Adrenal gland (tissue), 12 donors: ENCODE data around the gene ITPR1. TPM values are rescaled to one million over a fixed set of nuclear protein-coding genes. Genes with fewer than 3 reads are reported as not detected.

ENCODE experiments used
- DNase-seq, 7 donors: peaks; one replicate each; pipeline ENCODE4 v3.0.0-alpha.2; 2019 to 2020
- H3K27ac ChIP-seq, 5 donors: fragments of 200-600 bp; sonication (generic) in 4 of 5; 1 replicate in 3 of 5; 2 replicates in 2 of 5; pipeline versions ENCODE4 v1.5.1 to v1.8.0; 2016 to 2020; ENCODE audit warnings: mild to moderate bottlenecking in 1 of 5
- H3K27me3 ChIP-seq: fragments of 200-600 bp; 2 replicates; pipeline ENCODE4 v1.8.0; 2021
- H3K36me3 ChIP-seq, 2 donors: fragments of 200-600 bp; replicated peaks in 1 of 2; 1 replicate in 1 of 2; 2 replicates in 1 of 2; pipeline versions ENCODE4 v1.5.1 to v1.8.0; 2018 to 2022
- H3K4me1 ChIP-seq, 2 donors: fragments of 200-600 bp; replicated peaks in 1 of 2; 1 replicate in 1 of 2; 2 replicates in 1 of 2; pipeline versions ENCODE4 v1.5.1 to v1.8.0; 2018 to 2021
- H3K4me3 ChIP-seq, 4 donors: fragments of 200-600 bp; sonication (generic) in 3 of 4; one replicate each; pipeline ENCODE4 v1.5.1; 2016 to 2018
- H3K9me3 ChIP-seq, 3 donors: fragments of 200-600 bp; sonication (generic) in 1 of 3; replicated peaks in 1 of 3; 1 replicate in 2 of 3; 2 replicates in 1 of 3; pipeline versions ENCODE4 v1.5.1 to v1.8.0; 2016 to 2021
- POLR2A ChIP-seq, 2 donors: fragments of 450-650 bp; IDR thresholded peaks; one replicate each; pipeline ENCODE4 v1.6.1; 2017; ENCODE audit warnings: antibody characterized with exemption in 2 of 2, mild to moderate bottlenecking in 2 of 2, moderate library complexity in 1 of 2
- WGBS, 4 donors: extraction: QIAGEN DNeasy Blood & Tissue Kit in 2 of 4; methylation state at CpG; one replicate each; pipeline versions ENCODE4 v1.1.5 to v1.1.7; 2013 to 2017; 5-methylcytosine and 5-hydroxymethylcytosine counted together
- intact Hi-C, 2 donors: fragments of 100-400 bp; cut with DNase I; formaldehyde crosslinking; loops; one replicate each; pipeline versions ENCODE4 v1.14.1 to v1.15.0; 2022 to 2023
- polyA plus RNA-seq, 3 donors: library from polyadenylated mRNA; stranded (reverse); fragments of 200-250 nt in 2 of 3; fragments of 350-450 nt in 1 of 3; fragmentation: Illumina TruSeq in 1 of 3; extraction: RNeasy Lipid Tissue Mini Kit (QIAGEN cat#74804) in 1 of 3; gene quantifications; one replicate each; pipeline ENCODE4 v1.2.3, GENCODE V29; 2013 to 2014
- total RNA-seq, 9 donors: library from RNA; depleted of rRNA in 4 of 9; stranded (reverse); fragments of >200 nt in 4 of 9; fragments of 120-200 nt in 1 of 9; fragmentation: NEBNext Ultra II Directional in 1 of 9; extraction: Animal tissue kit (Norgen Biotek cat#: 25700) in 1 of 9; gene quantifications; one replicate each; pipeline versions ENCODE4 v1.1.0 to v1.2.4, GENCODE V29; 2013 to 2023
- TF ChIP-seq, protein P1 (sequence below), 6 experiments: fragments of 450-650 bp in 4 of 6; fragments of 200-600 bp in 2 of 6; sonication (generic) in 1 of 6; IDR thresholded peaks; 1 replicate in 5 of 6; 2 replicates in 1 of 6; pipeline versions ENCODE4 v1.5.1 to v1.8.0; 2016 to 2021; ENCODE audit warnings: antibody characterized with exemption in 6 of 6, mild to moderate bottlenecking in 2 of 6, moderate library complexity in 1 of 6
- donor health status: healthy with polysubstance abuse.
- donor health status: Bipolar disorder and iron deficiency.
- donor health status: DM: yes; HTN: yes; CAD: no.
- donor health status: DM: no; HTN: no; CAD: no.
- donor health status: DM: no; HTN: no; CAD: no.
- donor health status: DM: yes; HTN: yes; CAD: no.

The ITPR1 gene
- total and polyA plus RNA-seq, 12 donors, result 21.6 to 198 (median 76.6) TPM

DNA sequence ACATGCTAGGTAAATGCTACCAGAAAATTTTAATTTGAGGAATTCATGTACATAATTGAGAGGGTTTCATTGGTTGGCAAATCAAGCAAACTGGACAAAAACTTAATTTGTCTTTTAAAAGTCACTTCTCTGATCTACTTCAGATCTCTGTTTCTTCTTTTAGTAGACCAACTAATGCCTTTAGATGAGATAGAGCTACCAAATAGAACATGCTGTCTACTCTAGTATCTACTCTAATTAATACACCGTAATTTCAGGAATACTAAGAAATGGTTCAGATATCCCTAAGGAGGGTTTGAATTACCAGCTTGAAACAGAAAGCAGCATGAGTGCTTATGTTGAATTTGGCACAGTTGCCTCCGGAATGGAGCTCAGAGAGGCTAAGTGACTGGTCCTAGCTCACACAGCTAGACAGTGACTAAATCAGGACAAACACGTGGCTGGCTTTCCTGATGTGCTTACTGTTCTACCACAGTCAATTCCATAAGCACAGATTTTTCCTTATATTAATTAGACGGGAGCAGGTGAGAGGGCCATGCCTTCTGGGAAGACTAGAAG lies 225.1 kb downstream of the ITPR1 start:
- intact Hi-C loops, result loop anchor here (5.0 to 10.0 kb wide), 3 partner anchors 307 to 339 kb away; no protein-coding TSS in a partner anchor
- Histone ChIP-seq H3K27ac (peak overlapping the region in 2 of 5 donors; percentile 10 to 93), H3K4me1 (peaks cover 20 to 48% of the 10 kb centered on the region in 2 donors), H3K4me3 (no peak overlapping the region), H3K36me3 (peaks cover 0 to 3% of the 10 kb centered on the region in 2 donors), H3K27me3 (no peaks in the 10 kb centered on the region), H3K9me3 (no peaks in the 10 kb centered on the region)
- no peak for DNase-seq
- 81 to 94% (median 84%) methylated on average over 4 of the region's 4 CpGs for WGBS, 4 donors
- TF ChIP-seq POLR2A (IDR thresholded peaks at IDR 0.05), result no peak

DNA sequence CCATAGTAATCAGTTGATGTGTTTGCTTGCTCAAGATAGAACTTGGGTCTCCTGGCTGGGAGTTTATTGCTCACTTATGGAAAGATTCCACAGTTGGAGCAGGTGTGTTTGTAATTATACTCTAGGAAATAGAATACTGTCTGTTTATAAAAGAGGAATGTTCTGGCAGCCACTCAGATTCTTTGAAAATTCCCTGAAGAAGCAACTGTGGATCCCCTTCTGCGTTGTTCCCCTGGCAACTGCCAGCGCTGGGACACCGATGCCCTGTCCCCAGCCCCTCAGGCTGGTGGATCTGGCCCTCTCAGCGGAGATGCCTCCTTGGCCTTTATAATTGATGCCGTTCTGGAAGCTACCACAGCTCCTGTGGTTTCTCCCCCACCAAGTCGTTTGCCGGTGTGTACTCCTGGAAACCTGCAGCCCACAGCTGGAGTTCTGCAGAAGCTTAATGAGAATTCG lies 225.9 kb downstream of the ITPR1 start:
- H3K27ac ChIP-seq, result peak overlapping the region in 2 of 5 donors; percentile 87 to 93
- WGBS, 4 donors, result 73 to 81% (median 81%) methylated on average over 7 to 8 of the region's 8 CpGs
- TF ChIP-seq POLR2A (IDR thresholded peaks at IDR 0.05), result no peak
- TF ChIP-seq, protein P1, sequence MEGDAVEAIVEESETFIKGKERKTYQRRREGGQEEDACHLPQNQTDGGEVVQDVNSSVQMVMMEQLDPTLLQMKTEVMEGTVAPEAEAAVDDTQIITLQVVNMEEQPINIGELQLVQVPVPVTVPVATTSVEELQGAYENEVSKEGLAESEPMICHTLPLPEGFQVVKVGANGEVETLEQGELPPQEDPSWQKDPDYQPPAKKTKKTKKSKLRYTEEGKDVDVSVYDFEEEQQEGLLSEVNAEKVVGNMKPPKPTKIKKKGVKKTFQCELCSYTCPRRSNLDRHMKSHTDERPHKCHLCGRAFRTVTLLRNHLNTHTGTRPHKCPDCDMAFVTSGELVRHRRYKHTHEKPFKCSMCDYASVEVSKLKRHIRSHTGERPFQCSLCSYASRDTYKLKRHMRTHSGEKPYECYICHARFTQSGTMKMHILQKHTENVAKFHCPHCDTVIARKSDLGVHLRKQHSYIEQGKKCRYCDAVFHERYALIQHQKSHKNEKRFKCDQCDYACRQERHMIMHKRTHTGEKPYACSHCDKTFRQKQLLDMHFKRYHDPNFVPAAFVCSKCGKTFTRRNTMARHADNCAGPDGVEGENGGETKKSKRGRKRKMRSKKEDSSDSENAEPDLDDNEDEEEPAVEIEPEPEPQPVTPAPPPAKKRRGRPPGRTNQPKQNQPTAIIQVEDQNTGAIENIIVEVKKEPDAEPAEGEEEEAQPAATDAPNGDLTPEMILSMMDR (IDR thresholded peaks at IDR 0.05), result no peak
- H3K36me3 ChIP-seq, result no peaks in the 10 kb centered on the region
- no peaks in the 10 kb centered on the region for H3K27me3 ChIP-seq
- H3K9me3 ChIP-seq, result no peaks in the 10 kb centered on the region
- no peak overlapping the region for H3K4me3 ChIP-seq
- H3K4me1 ChIP-seq, result peaks cover 22 to 51% of the 10 kb centered on the region in 2 donors
- no peak for DNase-seq
- intact Hi-C loops, result loop anchor here (5.0 to 10.0 kb wide), 3 partner anchors 306 to 338 kb away; no protein-coding TSS in a partner anchor

DNA sequence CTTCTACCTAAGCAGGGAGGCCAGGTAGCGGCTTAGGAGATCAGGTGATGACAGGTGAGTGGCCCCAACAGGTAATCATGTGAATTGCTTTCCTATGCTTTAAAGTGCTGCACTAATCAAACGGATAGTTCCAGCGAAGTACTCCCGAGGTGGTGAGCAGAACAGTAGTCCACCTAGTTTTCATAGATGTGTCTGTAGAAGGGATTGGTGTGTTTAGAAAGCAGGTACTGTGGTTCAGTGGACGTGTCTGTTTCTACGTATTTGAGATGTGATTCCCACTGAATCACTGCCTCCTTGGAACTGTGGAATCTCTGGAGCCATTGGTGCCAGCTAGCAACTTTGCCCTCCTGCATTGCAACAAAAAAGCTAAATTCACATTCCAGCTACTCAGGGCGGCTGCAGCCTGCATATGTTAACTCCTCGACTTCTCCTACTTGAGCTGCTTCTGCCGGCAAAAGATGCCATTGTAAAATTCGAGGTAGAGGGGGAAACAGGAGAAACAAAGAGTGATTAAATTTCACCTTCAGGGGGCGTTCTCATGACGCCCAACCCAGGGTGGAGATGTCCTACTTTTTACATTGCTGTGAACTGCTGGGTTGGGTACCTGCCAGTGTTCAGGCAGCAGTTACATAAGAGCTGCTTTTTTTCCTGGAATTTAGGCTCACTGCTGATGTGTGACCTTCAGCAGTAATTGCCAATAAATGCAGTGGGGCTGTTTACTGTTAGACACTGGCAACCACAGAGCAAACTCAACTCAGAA lies 227.3 kb downstream of the ITPR1 start:
- Histone ChIP-seq H3K36me3 (no peaks in the 10 kb centered on the region), H3K9me3 (no peaks in the 10 kb centered on the region), H3K4me1 (peaks cover 26 to 49% of the 10 kb centered on the region in 2 donors), H3K27ac (peak overlapping the region; percentile 70 to 93 (median 79)), H3K27me3 (no peaks in the 10 kb centered on the region), H3K4me3 (no peak overlapping the region)
- TF ChIP-seq POLR2A (IDR thresholded peaks at IDR 0.05), result peak in 1 of 2 donors; percentile 58
- TF ChIP-seq, protein P1 (IDR thresholded peaks at IDR 0.05), result peak; percentile 34 to 71 (median 64)
- 33 to 42% (median 39%) methylated on average over 12 of the region's 12 CpGs for WGBS, 4 donors
- intact Hi-C loops, result loop anchor here (5.0 kb wide), 2 partner anchors 257 to 262 kb away; partner anchors contain the start of gene BHLHE40 (in 1 of the 2)
- DNase-seq, result peak; percentile 85 to 96 (median 92)

DNA sequence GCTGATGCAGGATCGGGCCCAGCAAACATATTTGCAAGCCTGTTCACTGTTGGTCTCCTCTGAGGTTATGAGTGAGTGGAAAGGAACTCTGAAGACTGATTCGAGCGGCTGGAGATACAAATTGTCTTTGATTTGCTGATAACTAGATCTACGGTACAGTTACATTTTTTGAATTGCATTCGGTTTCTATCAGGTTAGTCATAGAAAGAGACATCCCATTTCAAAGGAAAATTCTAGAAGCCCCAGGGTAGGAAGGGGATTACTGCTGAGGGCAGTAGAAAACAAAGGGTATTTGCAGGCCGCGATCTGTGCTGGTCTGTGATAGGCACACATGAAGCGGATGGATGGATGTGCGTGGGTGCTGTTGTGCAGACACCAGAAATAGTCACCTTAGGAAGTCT lies 228.4 kb downstream of the ITPR1 start:
- no peak for DNase-seq
- H3K36me3 ChIP-seq, result no peaks in the 10 kb centered on the region
- peaks cover 26 to 48% of the 10 kb centered on the region in 2 donors for H3K4me1 ChIP-seq
- WGBS, 4 donors, result 52 to 68% (median 66%) methylated on average over 9 of the region's 9 CpGs
- peak overlapping the region; percentile 70 to 93 (median 78) for H3K27ac ChIP-seq
- H3K4me3 ChIP-seq, result no peak overlapping the region
- intact Hi-C loops, result loop anchor here (5.0 kb wide), 2 partner anchors 256 to 261 kb away; partner anchors contain the start of gene BHLHE40 (in 1 of the 2)
- no peaks in the 10 kb centered on the region for H3K9me3 ChIP-seq
- H3K27me3 ChIP-seq, result no peaks in the 10 kb centered on the region
- peak in 1 of 2 donors; percentile 6 for TF ChIP-seq POLR2A (IDR thresholded peaks at IDR 0.05)
- TF ChIP-seq, protein P1 (IDR thresholded peaks at IDR 0.05), result no peak
